Esophagus (tissue), 2 donors: ENCODE results near the gene TCEAL7. TPM values are rescaled to one million over a fixed set of nuclear protein-coding genes. Genes with fewer than 3 reads are reported as not detected.
A peak's percentile ranks its signal among the peaks of the same experiment; 100 is the strongest.

Experiments
- H3K27ac ChIP-seq, 2 donors: one replicate each; pipeline ENCODE4 v1.5.1; 2013; ENCODE audit warnings: low read depth in 2 of 2, mild to moderate bottlenecking in 2 of 2, inconsistent platforms in 1 of 2, low read length in 1 of 2, moderate library complexity in 1 of 2
- H3K27me3 ChIP-seq, 2 donors: one replicate each; pipeline ENCODE4 v1.6.1; 2013; ENCODE audit warnings: low read length in 2 of 2, control low read depth in 1 of 2, mild to moderate bottlenecking in 1 of 2; ENCODE audit not compliant: insufficient read depth in 2 of 2, control insufficient read depth in 1 of 2
- H3K36me3 ChIP-seq, 2 donors: one replicate each; pipeline ENCODE4 v1.6.1; 2013; ENCODE audit warnings: low read length in 1 of 2; ENCODE audit not compliant: control insufficient read depth in 2 of 2, insufficient read depth in 2 of 2
- H3K4me1 ChIP-seq, 2 donors: one replicate each; pipeline ENCODE4 v1.6.1; 2013; ENCODE audit warnings: low read length in 1 of 2; ENCODE audit not compliant: control insufficient read depth in 2 of 2, insufficient read depth in 2 of 2
- H3K4me3 ChIP-seq, 2 donors: one replicate each; pipeline ENCODE4 v1.5.1; 2013; ENCODE audit warnings: low read length in 2 of 2, mild to moderate bottlenecking in 2 of 2, low read depth in 1 of 2, moderate library complexity in 1 of 2
- H3K9me3 ChIP-seq, 2 donors: one replicate each; pipeline ENCODE4 v1.6.1; 2013; ENCODE audit warnings: mild to moderate bottlenecking in 2 of 2, low read depth in 1 of 2, low read length in 1 of 2, moderate library complexity in 1 of 2; ENCODE audit not compliant: control insufficient read depth in 2 of 2, insufficient read depth in 1 of 2
- WGBS, 2 donors: extraction: QIAGEN DNeasy Blood & Tissue Kit; methylation state at CpG; one replicate each; pipeline ENCODE4 v1.1.7; 2013; 5-methylcytosine and 5-hydroxymethylcytosine counted together
- polyA plus RNA-seq, 2 donors: library from polyadenylated mRNA; stranded (reverse); fragments of 200-250 nt; gene quantifications; one replicate each; pipeline ENCODE4 v1.2.3, GENCODE V29; 2013
- donor health status: healthy with polysubstance abuse.
- donor health status: Bipolar disorder and iron deficiency.

TCEAL7 gene
- polyA plus RNA-seq, 2 donors = 0.88 to 1.1 TPM

GRCh38 chrX:103361798-103362197 lies 31.8 kb downstream of the TCEAL7 start:
- no peak overlapping the region for H3K27ac ChIP-seq
- no peaks in the 10 kb centered on the region for H3K27me3 ChIP-seq
- H3K4me1 ChIP-seq = no peaks in the 10 kb centered on the region
- no peaks in the 10 kb centered on the region for H3K36me3 ChIP-seq
- WGBS, 2 donors = 16 to 43% methylated on average over 1 of the region's 1 CpG
- H3K9me3 ChIP-seq = no peaks in the 10 kb centered on the region
- no peak overlapping the region for H3K4me3 ChIP-seq

- no peaks in the 10 kb centered on the region for H3K36me3 ChIP-seq
- 29% methylated on average over 1 of the region's 1 CpG for WGBS, 2 donors
Measured at GRCh38 chrX:103362474-103362873, 32.4 kb downstream of the TCEAL7 start.

GRCh38 chrX:103363046-103363445 lies 33.0 kb downstream of the TCEAL7 start:
- Histone ChIP-seq H3K4me3 (no peak overlapping the region), H3K27me3 (no peaks in the 10 kb centered on the region), H3K27ac (no peak overlapping the region), H3K9me3 (no peaks in the 10 kb centered on the region), H3K36me3 (no peaks in the 10 kb centered on the region), H3K4me1 (no peaks in the 10 kb centered on the region)
- 90 to 93% methylated on average over 2 of the region's 2 CpGs for WGBS, 2 donors

More at GRCh38 chrX:103362474-103362873, 32.4 kb downstream of the TCEAL7 start:
- Histone ChIP-seq H3K27ac (no peak overlapping the region), H3K9me3 (no peaks in the 10 kb centered on the region), H3K27me3 (no peaks in the 10 kb centered on the region), H3K4me1 (no peaks in the 10 kb centered on the region), H3K4me3 (no peak overlapping the region)

GRCh38 chrX:103367502-103367901 lies 37.5 kb downstream of the TCEAL7 start:
- Histone ChIP-seq H3K27ac (no peak overlapping the region), H3K4me3 (no peak overlapping the region), H3K4me1 (no peaks in the 10 kb centered on the region), H3K9me3 (no peaks in the 10 kb centered on the region), H3K36me3 (no peaks in the 10 kb centered on the region), H3K27me3 (peaks cover 0 to 4% of the 10 kb centered on the region in 2 donors)
- WGBS, 2 donors = 55 to 70% methylated on average over 1 of the region's 1 CpG

- Histone ChIP-seq H3K27ac (no peak overlapping the region), H3K27me3 (peaks cover 0 to 4% of the 10 kb centered on the region in 2 donors), H3K36me3 (no peaks in the 10 kb centered on the region), H3K4me3 (no peak overlapping the region), H3K4me1 (no peaks in the 10 kb centered on the region), H3K9me3 (no peaks in the 10 kb centered on the region)
Measured at GRCh38 chrX:103369479-103369878, 39.4 kb downstream of the TCEAL7 start.

- Histone ChIP-seq H3K4me1 (no peaks in the 10 kb centered on the region), H3K27me3 (peaks cover 0 to 4% of the 10 kb centered on the region in 2 donors), H3K36me3 (no peaks in the 10 kb centered on the region), H3K4me3 (no peak overlapping the region), H3K9me3 (no peaks in the 10 kb centered on the region), H3K27ac (no peak overlapping the region)
- WGBS, 2 donors = 45 to 70% methylated on average over 2 of the region's 2 CpGs
Measured at GRCh38 chrX:103372886-103373285, 42.8 kb downstream of the TCEAL7 start.

DNA sequence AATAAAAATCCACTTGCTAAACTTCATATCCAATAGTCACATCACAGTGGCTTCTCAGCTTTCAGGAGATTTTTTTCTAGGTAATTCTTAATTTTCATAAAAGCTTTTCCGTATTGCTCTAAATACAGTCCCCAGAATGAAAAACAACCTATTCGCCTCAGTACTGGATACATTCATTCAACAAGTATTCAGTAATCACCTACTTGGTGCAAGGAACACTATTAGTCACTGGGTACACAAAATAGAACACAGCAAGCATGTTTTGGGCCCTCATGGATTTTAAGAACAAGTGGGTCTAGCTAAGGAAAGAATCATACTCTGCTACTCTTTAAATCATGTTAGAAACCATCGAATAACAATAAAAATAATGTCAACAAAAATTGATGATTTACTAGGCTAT lies 43.5 kb downstream of the TCEAL7 start:
- Histone ChIP-seq H3K9me3 (no peaks in the 10 kb centered on the region), H3K4me1 (no peaks in the 10 kb centered on the region), H3K36me3 (no peaks in the 10 kb centered on the region), H3K4me3 (no peak overlapping the region), H3K27ac (no peak overlapping the region), H3K27me3 (peaks cover 0 to 4% of the 10 kb centered on the region in 2 donors)
- WGBS, 2 donors = 68 to 78% methylated on average over 3 of the region's 3 CpGs

DNA sequence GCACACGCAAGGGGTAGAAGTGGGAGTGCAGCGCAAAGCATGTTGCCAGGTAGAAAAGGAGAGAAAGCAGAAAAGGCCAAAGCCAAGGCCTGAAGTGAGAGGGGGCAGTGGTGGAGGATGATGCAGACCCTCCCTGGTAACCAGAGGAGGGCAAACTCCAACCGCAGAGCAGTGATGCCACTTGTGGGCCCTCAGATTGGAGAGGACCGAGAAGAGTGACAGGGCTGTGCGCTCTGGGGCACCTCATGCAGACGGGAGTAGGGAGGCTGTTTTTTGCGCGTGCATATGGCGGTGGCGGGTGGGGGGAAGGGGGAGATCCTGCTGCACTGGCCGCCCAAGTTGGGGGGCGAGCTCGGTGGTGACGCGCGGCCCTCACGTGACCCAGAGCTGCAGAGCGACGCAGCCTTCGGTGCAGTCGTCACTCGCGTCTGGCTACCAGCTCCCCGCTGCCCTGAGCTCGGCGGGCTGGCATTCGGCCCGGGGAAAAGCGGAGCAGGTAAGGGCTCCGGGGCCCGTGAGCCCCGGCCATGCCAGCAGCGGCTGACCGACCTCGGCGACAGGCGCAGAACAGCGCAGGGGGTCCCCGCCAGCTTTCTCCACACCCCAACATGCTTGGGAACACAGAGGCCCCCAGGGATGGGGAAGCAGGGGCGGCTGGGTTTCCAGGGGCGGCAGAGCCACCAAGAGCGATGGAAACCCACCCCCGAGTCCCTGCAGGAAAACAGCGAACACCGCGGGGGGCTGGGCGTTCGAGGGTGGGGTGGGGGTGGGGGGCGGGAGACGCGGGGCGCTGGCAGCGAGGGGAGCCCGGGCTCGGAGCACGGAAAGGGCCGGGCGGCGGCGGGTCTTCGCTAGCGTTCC lies 46.3 kb downstream of the TCEAL7 start, which contains the start of gene BEX3:
BEX3 (plus strand) TSS at position 421 of the 861 bp plus-strand sequence. CDS start 984 bp downstream, outside the sequence.
- Histone ChIP-seq H3K27ac (peak within 1 kb of the TSS; percentile 53 to 70), H3K9me3 (no peaks in the 10 kb centered on the region), H3K4me1 (no peaks in the 10 kb centered on the region), H3K36me3 (no peaks in the 10 kb centered on the region), H3K27me3 (peaks cover 0 to 2% of the 10 kb centered on the region in 2 donors), H3K4me3 (peak within 1 kb of the TSS; percentile 44 to 69)
- 4 to 29% methylated on average over 55 to 59 of the region's 62 CpGs for WGBS, 2 donors

- H3K27me3 ChIP-seq = peaks cover 0 to 2% of the 10 kb centered on the region in 2 donors
- H3K4me3 ChIP-seq = peak overlapping the region; percentile 9 to 44
- no peaks in the 10 kb centered on the region for H3K36me3 ChIP-seq
- H3K27ac ChIP-seq = no peak overlapping the region
- H3K4me1 ChIP-seq = no peaks in the 10 kb centered on the region
- whole genome bisulfite sequencing, 2 donors = 4 to 11% methylated on average over 12 of the region's 19 CpGs
- no peaks in the 10 kb centered on the region for H3K9me3 ChIP-seq
Measured at GRCh38 chrX:103376979-103377324, 46.9 kb downstream of the TCEAL7 start.

GRCh38 chrX:103378990-103379389 lies 49.0 kb downstream of the TCEAL7 start:
- no peaks in the 10 kb centered on the region for H3K27me3 ChIP-seq
- no peaks in the 10 kb centered on the region for H3K9me3 ChIP-seq
- no peak overlapping the region for H3K27ac ChIP-seq
- no peaks in the 10 kb centered on the region for H3K36me3 ChIP-seq
- H3K4me3 ChIP-seq = no peak overlapping the region
- 67 to 68% methylated on average over 2 of the region's 2 CpGs for WGBS, 2 donors
- no peaks in the 10 kb centered on the region for H3K4me1 ChIP-seq
